ENCODE data around the gene ALDOC. TPM values are rescaled to one million over a fixed set of nuclear protein-coding genes. Genes with fewer than 3 reads are reported as not detected.

ALDOC gene
- total RNA-seq, 1 donor from 2014 or later = 3.2 TPM

- Mint-ChIP-seq H3K27ac (ENCODE audit: unreplicated experiment) (no peak overlapping the region), H3K36me3 (ENCODE audit: unreplicated experiment) (no peaks in the 10 kb centered on the region), H3K27me3 (ENCODE audit: unreplicated experiment) (no peaks in the 10 kb centered on the region), H3K4me1 (ENCODE audit: unreplicated experiment) (peaks cover 8% of the 10 kb centered on the region), H3K9me3 (ENCODE audit: unreplicated experiment) (no peaks in the 10 kb centered on the region), H3K4me3 (ENCODE audit: unreplicated experiment) (no peak overlapping the region)
- DNase-seq (ENCODE audit: extremely low spot score, unreplicated experiment) = no peak
- TF ChIP-seq, protein P1, sequence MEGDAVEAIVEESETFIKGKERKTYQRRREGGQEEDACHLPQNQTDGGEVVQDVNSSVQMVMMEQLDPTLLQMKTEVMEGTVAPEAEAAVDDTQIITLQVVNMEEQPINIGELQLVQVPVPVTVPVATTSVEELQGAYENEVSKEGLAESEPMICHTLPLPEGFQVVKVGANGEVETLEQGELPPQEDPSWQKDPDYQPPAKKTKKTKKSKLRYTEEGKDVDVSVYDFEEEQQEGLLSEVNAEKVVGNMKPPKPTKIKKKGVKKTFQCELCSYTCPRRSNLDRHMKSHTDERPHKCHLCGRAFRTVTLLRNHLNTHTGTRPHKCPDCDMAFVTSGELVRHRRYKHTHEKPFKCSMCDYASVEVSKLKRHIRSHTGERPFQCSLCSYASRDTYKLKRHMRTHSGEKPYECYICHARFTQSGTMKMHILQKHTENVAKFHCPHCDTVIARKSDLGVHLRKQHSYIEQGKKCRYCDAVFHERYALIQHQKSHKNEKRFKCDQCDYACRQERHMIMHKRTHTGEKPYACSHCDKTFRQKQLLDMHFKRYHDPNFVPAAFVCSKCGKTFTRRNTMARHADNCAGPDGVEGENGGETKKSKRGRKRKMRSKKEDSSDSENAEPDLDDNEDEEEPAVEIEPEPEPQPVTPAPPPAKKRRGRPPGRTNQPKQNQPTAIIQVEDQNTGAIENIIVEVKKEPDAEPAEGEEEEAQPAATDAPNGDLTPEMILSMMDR (IDR thresholded peaks at IDR 0.05) = no peak
Measured at GRCh38 chr17:28545787-28546415, 30.8 kb downstream of the ALDOC start.

DNA sequence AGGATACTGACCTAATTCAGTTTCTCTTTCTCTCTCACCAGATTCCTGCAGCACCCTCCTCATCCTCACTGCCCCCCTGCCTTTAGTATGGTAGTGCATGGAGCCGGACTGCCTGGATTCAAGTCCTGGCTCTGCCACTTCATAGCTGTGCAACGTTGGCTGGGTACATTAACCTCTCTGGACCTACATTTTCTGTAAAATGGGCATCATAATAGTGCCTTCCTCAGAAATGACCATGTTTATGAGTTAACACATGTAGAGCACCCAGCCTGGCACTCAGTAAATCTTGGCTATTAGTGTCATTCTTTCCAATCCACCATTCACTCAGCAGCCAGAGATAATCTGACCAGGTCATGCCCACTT lies 31.6 kb downstream of the ALDOC start:
- H3K36me3 Mint-ChIP-seq (ENCODE audit: unreplicated experiment) = no peaks in the 10 kb centered on the region
- H3K4me1 Mint-ChIP-seq (ENCODE audit: unreplicated experiment) = peaks cover 8% of the 10 kb centered on the region
- TF ChIP-seq, protein P1 (IDR thresholded peaks at IDR 0.05) = no peak
- no peaks in the 10 kb centered on the region for H3K9me3 Mint-ChIP-seq (ENCODE audit: unreplicated experiment)
- no peak overlapping the region for H3K4me3 Mint-ChIP-seq (ENCODE audit: unreplicated experiment)
- no peaks in the 10 kb centered on the region for H3K27me3 Mint-ChIP-seq (ENCODE audit: unreplicated experiment)
- no peak overlapping the region for H3K27ac Mint-ChIP-seq (ENCODE audit: unreplicated experiment)
- DNase-seq (ENCODE audit: extremely low spot score, unreplicated experiment) = no peak

DNA sequence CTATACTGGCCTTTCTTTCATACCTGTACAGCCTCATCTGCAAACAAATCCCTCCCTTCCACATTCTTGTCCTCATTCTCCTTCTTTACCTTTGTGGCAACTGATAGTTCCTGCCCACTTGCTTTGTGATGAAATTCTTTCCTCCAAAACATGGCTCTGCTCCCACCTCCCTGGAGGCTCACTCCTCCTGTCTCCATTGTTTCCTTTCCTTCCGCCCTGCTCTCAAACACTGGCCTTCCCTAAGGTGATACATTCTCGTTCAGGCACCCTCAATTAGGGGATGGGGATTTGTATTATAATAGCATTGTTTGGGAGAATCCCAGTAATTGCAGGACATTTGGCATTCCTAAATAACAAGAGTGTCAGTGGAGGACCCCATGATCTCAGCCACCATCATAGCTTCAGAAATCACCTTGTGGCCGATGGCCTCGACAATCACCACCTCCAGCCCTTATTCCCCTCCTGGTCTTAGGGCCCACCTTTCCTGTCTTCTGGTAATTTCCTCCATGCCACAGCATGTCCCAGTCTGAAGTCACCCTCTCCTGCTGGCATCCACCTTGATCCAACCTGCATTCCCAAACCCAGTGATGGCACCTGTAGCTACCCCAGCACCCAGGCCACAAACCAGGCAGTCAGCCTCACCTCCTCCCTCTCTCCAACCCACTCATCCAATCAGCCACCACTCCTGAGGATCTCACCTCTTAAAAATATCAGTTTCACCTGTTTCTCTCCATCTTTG lies 32.1 kb downstream of the ALDOC start:
- H3K36me3 Mint-ChIP-seq (ENCODE audit: unreplicated experiment) = no peaks in the 10 kb centered on the region
- no peak overlapping the region for H3K27ac Mint-ChIP-seq (ENCODE audit: unreplicated experiment)
- peaks cover 6% of the 10 kb centered on the region for H3K4me1 Mint-ChIP-seq (ENCODE audit: unreplicated experiment)
- H3K4me3 Mint-ChIP-seq (ENCODE audit: unreplicated experiment) = no peak overlapping the region
- no peak for DNase-seq (ENCODE audit: extremely low spot score, unreplicated experiment)
- no peaks in the 10 kb centered on the region for H3K27me3 Mint-ChIP-seq (ENCODE audit: unreplicated experiment)
- H3K9me3 Mint-ChIP-seq (ENCODE audit: unreplicated experiment) = no peaks in the 10 kb centered on the region
- TF ChIP-seq, protein P1 (IDR thresholded peaks at IDR 0.05) = no peak

DNA sequence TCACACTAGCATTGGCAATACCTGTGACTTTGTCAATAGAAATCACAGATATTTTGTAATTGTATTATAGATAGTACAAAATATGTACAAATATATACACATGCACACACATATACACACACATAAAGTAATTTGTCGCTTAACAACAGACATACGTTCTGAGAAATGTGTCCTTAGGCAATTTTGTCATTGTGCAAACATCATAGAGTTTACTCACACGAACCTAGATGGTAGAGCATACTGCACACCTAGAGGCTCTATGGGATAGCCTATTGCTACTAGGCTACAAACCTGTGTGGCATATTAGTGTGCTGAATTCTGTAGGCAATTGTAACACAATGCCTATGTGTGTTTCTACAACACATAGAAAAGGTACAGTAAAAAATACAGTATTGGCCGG lies 35.3 kb downstream of the ALDOC start:
- H3K27me3 Mint-ChIP-seq (ENCODE audit: unreplicated experiment) = peaks cover 2% of the 10 kb centered on the region
- H3K9me3 Mint-ChIP-seq (ENCODE audit: unreplicated experiment) = no peaks in the 10 kb centered on the region
- no peak for DNase-seq (ENCODE audit: extremely low spot score, unreplicated experiment)
- H3K27ac Mint-ChIP-seq (ENCODE audit: unreplicated experiment) = no peak overlapping the region
- TF ChIP-seq, protein P1 (IDR thresholded peaks at IDR 0.05) = no peak
- no peaks in the 10 kb centered on the region for H3K4me1 Mint-ChIP-seq (ENCODE audit: unreplicated experiment)
- H3K4me3 Mint-ChIP-seq (ENCODE audit: unreplicated experiment) = no peak overlapping the region
- H3K36me3 Mint-ChIP-seq (ENCODE audit: unreplicated experiment) = no peaks in the 10 kb centered on the region

GRCh38 chr17:28540231-28540630 lies 36.5 kb downstream of the ALDOC start:
- DNase-seq (ENCODE audit: extremely low spot score, unreplicated experiment) = no peak
- Mint-ChIP-seq H3K9me3 (ENCODE audit: unreplicated experiment) (no peaks in the 10 kb centered on the region), H3K27me3 (ENCODE audit: unreplicated experiment) (peaks cover 2% of the 10 kb centered on the region), H3K4me1 (ENCODE audit: unreplicated experiment) (no peaks in the 10 kb centered on the region), H3K36me3 (ENCODE audit: unreplicated experiment) (no peaks in the 10 kb centered on the region), H3K4me3 (ENCODE audit: unreplicated experiment) (no peak overlapping the region), H3K27ac (ENCODE audit: unreplicated experiment) (no peak overlapping the region)
- TF ChIP-seq, protein P1 (IDR thresholded peaks at IDR 0.05) = no peak
